Dendritic cell treated with granulocyte-macrophage colony-stimulating factor and Interleukin-4, amounts not matched to agents 40 ng/mL and 50 ng/mL, for 4 days (primary cell): ENCODE results near the gene DEFB124.
"Not testable (repeated sequence)": the region's sequence is repeated elsewhere in the genome, so short reads cannot be mapped to it uniquely, and the experiment has no call there.

ENCODE experiments used
- H3K27ac Mint-ChIP-seq: one replicate; pipeline ENCODE4 v1.8.0; 2022; ENCODE audit warnings: mild to moderate bottlenecking, mixed read lengths
- H3K27me3 Mint-ChIP-seq: one replicate; pipeline ENCODE4 v1.8.0; 2022; ENCODE audit warnings: mild to moderate bottlenecking, mixed read lengths
- H3K36me3 Mint-ChIP-seq: one replicate; pipeline ENCODE4 v1.8.0; 2022; ENCODE audit warnings: low read depth, mixed read lengths
- H3K4me1 Mint-ChIP-seq: one replicate; pipeline ENCODE4 v1.8.0; 2022; ENCODE audit warnings: low read depth, mixed read lengths
- H3K4me3 Mint-ChIP-seq: one replicate; pipeline ENCODE4 v1.8.0; 2022; ENCODE audit warnings: mild to moderate bottlenecking, moderate library complexity, mixed read lengths
- H3K9me3 Mint-ChIP-seq: one replicate; pipeline ENCODE4 v1.8.0; 2022; ENCODE audit warnings: mixed read lengths
- intact Hi-C: fragments of 100-400 bp; cut with micrococcal nuclease; formaldehyde crosslinking; loops from one replicate; pipeline ENCODE4 v1.15.0; 2022

The DEFB124 gene

DNA sequence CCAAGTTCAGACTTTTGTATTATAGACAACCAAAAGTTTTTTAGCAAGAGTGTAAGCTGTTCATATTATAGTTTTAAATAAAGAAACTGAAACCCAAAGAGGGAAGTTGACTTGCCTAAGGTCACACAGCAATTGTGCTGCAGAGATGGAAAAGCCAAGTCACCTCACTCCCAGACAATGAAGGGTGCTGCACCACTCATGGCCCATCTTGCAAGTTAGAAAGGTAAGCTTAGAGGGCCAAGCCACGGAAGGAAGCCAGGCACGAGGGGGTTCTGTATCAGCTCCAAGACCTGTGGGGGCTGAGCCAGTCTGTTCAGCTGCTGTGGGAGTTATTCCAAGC, 860 bp downstream of the DEFB124 start:
- intact Hi-C loops, result no loop called here
- Mint-ChIP-seq H3K4me3 (no peak overlapping the region), H3K9me3 (no peaks in the 10 kb centered on the region), H3K4me1 (peaks cover 28% of the 10 kb centered on the region), H3K27me3 (peaks cover 41% of the 10 kb centered on the region), H3K36me3 (no peaks in the 10 kb centered on the region), H3K27ac (peak overlapping the region; percentile 45)

DNA sequence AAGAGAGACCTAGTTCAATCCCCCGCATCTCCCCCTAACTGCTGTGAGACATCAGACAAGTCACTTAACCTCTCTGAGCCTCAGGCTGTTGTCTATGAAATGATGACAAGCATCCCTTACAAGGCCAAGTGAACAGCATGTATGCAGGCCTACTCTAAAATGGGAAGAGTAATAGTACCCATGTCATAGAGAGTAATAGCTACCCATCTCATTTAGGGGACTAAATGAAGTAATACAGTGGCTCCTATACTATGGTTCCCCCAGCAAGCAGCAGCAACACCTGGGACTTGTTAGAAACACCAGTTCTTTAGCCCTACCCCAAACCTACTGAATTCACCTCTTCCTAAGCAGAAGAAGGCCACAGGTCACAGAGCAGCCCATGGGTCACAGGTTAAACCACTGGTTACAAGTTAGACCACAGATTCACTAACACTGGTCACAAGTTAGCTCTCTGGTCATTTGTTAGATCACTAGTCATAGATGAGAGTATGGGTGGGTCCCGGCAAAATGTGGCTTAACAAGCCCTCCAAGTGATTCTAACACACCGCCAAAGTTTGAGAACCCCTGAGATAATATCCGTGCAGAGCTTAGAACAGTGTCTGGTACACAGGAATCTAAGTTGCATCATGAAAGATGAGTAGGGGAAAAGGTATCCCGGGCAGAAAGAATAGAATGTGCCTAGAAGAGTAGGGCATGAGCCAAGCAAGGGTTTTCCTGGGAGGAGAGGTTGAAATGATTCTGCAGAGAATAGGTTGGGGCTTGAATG, 1.4 kb downstream of the DEFB124 start:
- peak overlapping the region; percentile 45 for H3K27ac Mint-ChIP-seq
- H3K27me3 Mint-ChIP-seq, result peaks cover 38% of the 10 kb centered on the region
- intact Hi-C loops, result no loop called here
- no peaks in the 10 kb centered on the region for H3K36me3 Mint-ChIP-seq
- H3K9me3 Mint-ChIP-seq, result no peaks in the 10 kb centered on the region
- H3K4me1 Mint-ChIP-seq, result peaks cover 28% of the 10 kb centered on the region
- H3K4me3 Mint-ChIP-seq, result no peak overlapping the region

DNA sequence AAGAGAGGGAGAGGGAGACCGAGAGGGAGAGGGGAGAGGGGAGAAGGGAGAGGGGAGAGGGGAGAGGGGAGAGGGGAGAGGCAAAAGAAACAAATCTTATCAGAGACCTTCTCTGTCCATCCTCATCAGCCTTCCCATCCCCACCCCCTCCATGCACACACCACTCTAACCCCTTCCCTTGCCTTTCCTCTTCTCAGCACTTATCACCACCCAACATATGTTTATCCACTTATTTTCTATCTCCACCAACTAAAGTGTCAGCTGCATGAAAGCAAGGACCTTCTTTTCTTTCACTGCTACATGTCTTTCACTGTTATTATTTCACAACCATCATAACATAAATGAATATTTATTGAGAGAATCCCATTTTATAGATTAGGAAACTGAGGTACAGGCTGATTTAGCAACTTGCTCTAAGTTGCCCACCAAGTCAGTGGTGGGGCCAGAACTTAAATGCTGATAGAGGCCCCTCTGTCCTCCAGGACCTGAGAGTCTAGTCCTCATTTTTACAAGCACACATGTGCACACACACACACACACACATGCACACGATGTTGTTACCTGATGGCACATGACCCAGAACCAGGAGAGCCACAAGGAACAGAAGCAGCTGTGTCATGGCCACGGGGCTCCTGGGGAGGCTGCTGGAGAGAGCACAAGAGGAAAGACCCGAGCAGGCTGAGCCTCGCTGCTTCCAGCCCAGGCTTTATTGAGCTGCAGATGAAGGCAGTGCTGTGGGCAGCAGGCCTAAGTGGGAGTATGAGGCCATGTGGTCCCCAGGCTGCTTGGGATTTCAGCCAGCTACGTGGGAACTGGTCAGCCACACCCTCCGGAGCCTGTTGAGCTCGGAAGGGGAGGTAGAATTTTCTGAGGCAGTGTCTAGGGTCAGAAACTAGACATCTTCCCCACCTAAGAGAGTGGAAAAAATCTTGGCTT, 2.3 kb downstream of the DEFB124 start:
- H3K9me3 Mint-ChIP-seq, result no peaks in the 10 kb centered on the region
- H3K27ac Mint-ChIP-seq, result no peak overlapping the region
- H3K27me3 Mint-ChIP-seq, result peaks cover 35% of the 10 kb centered on the region

DNA sequence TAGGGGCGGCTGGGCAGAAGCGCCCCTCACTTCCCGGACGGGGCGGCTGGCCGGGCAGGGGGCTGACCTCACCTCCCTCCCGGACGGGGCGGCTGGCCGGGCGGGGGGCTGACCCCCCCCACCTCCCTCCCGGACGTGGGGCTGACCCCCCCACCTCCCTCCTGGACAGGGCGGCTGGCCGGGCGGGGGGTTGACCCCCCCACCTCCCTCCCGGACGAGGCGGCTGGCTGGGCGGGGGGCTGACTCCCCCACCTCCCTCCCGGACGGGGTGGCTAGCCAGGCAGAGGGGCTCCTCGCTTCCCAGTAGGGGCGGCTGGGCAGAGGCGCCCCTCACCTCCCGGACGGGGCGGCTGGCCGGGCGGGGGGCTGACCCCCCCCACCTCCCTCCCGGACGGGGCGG, 4.0 kb downstream of the DEFB124 start:
- H3K27ac Mint-ChIP-seq, H3K9me3 Mint-ChIP-seq, intact Hi-C loops, H3K36me3 Mint-ChIP-seq, H3K4me3 Mint-ChIP-seq: not testable (repeated sequence)
- H3K27me3 Mint-ChIP-seq, result peaks cover 19% of the 10 kb centered on the region
- peaks cover 26% of the 10 kb centered on the region for H3K4me1 Mint-ChIP-seq

More for the DNA sequence above, 2.3 kb downstream of the DEFB124 start:
- no peaks in the 10 kb centered on the region for H3K36me3 Mint-ChIP-seq
- H3K4me1 Mint-ChIP-seq, result peaks cover 28% of the 10 kb centered on the region
- H3K4me3 Mint-ChIP-seq, result no peak overlapping the region
- intact Hi-C loops, result no loop called here

DNA sequence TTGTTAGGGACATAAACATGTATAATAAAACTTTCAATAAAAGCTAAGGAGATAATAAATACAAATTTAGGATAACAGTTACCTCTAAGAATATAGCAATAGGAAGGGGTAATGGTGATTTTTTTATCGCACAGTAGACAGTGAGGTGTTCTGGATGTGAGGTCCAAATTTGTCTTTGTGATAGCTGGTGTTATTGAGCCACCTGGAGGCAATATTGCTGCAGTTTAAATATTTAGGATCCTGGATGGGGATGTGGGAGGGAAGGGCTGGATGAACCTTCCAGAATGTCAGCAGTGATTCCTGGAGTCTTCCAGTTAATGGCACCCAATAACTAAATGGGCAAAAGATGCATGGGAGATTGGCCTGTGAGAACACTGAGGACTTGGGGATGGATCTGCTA, 20.6 kb downstream of the DEFB124 start:
- no peaks in the 10 kb centered on the region for H3K9me3 Mint-ChIP-seq
- intact Hi-C loops, result no loop called here
- H3K27ac Mint-ChIP-seq, result no peak overlapping the region
- H3K4me1 Mint-ChIP-seq, result no peaks in the 10 kb centered on the region
- peaks cover 13% of the 10 kb centered on the region for H3K27me3 Mint-ChIP-seq
- H3K36me3 Mint-ChIP-seq, result no peaks in the 10 kb centered on the region
- no peak overlapping the region for H3K4me3 Mint-ChIP-seq

DNA sequence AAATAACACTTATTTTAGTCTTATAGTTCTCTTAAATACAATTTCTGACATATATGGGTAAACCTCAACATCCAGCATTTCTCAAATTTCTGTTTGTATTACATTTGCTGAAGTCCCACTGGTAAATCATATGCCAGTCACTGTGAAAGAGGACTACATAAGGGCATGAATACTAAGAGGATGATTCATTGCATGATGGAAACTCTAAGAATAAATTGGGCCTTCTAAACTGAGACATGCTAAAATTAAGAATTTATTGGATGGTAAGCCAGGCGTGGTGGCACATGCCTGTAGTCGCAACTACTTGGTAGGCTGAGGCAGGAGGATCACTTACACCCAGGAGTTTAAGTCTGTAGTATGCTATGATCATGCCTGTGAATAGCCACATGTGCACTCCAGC, 22.4 kb downstream of the DEFB124 start:
- no peaks in the 10 kb centered on the region for H3K9me3 Mint-ChIP-seq
- H3K27ac Mint-ChIP-seq, result no peak overlapping the region
- H3K27me3 Mint-ChIP-seq, result peaks cover 7% of the 10 kb centered on the region
- H3K36me3 Mint-ChIP-seq, result no peaks in the 10 kb centered on the region
- H3K4me3 Mint-ChIP-seq, result no peak overlapping the region
- no peaks in the 10 kb centered on the region for H3K4me1 Mint-ChIP-seq
- intact Hi-C loops, result no loop called here

DNA sequence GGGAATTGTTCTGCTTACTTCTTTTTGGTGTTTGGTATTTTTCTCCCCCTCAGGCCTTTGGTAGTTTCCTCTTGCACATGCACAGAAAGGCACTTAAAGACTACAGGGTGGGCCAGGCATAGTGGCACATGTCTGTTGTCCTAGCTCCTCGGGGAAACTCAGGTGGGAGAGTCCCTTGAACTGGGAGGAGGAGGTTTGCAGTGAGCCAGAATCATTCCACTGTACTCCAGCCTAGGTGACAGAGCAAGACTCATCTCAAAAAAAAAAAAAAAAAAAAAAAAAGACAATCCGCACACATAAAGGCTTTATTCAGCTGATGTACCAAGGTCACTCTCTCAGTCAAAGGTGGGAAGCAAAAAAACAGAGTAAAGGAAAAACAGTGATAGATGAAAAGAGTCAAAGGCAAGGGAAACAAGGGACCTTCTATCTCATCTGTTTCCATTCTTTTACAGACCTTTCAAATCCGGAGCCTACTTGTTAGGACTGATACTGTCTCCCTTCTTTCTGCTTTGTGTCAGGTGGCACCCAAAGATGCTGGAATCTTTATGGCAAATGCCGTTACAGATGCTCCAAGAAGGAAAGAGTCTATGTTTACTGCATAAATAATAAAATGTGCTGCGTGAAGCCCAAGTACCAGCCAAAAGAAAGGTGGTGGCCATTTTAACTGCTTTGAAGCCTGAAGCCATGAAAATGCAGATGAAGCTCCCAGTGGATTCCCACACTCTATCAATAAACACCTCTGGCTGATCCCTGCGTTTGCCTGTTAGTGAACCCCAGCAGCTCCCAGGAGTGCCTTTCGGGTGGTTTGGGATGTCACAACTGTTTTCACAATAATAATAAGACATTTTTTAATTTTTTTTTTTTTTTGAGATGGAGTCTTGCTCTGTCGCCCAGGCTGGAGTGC, 25.2 kb downstream of the DEFB124 start:
- Mint-ChIP-seq H3K4me1 (no peaks in the 10 kb centered on the region), H3K27me3 (peaks cover 7% of the 10 kb centered on the region), H3K4me3 (no peak overlapping the region), H3K36me3 (no peaks in the 10 kb centered on the region), H3K9me3 (no peaks in the 10 kb centered on the region), H3K27ac (no peak overlapping the region)
- intact Hi-C loops, result no loop called here

DNA sequence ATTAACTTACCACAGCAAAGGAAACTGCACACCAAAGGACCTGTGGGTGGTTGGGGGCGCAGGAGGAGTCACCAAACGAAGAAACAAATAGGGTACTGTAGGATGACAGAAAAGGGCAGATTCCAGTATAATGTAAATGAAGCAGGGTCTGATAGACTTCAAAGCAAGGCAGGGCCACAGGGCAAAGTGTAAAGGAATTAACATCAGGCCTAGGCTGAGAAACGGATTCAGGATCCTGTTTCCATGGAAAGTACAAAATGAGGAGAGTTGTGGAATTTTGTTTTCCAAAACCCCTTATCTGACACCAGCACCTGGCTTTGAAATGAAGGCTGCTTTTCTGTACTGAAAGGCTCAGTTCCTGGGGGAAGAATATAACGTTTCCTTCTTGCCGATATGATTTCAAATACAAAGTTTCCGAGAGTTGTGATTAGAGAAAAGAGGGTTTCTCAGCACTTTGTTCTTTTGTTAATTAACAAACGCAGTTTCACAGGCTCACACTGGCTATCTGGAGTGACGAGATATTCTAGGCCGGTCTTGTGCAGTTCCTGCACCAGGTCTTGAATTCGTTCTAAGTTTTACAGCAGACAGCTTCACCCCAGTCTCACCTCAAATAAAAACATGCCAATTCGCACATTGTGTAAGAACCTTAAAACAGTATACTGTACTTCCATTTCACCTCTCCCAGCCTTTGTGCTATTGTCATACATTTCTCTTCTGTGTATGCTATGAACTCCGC, 28.7 kb downstream of the DEFB124 start:
- Mint-ChIP-seq H3K4me1 (no peaks in the 10 kb centered on the region), H3K36me3 (no peaks in the 10 kb centered on the region), H3K27ac (no peak overlapping the region), H3K27me3 (peaks cover 2% of the 10 kb centered on the region), H3K4me3 (no peak overlapping the region), H3K9me3 (no peaks in the 10 kb centered on the region)
- intact Hi-C loops, result no loop called here

DNA sequence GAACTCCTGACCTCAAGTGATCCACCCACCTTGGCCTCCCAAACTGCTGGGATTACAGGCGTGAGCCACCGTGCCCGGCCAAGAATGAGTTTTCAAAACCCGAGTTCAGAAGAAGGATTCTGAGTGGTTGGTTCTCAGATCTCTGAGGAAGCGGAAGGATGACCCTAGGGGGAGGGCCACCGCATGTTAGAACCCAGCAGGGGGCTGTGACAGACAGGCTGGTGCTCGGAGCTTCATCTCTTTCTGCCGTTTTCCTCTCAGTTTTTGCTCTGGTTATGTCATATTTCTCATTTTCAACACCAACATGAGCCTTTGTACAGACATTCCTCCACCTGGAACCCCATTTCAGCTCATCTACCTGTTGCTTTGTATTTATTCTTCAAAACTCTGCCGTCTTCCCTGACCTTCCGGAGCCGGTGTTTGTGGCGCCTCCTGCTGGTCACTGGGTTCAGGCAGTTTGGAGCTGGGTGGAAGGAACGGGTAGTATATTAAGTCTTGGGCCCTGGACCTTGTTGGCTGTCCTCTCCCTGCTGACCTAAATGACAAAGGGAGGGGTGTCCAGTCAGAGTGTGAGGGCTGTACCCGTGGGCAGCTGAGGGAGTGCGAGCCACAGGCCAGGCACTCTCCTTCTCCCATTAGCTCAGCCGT, 34.8 kb downstream of the DEFB124 start, which contains the start of gene DEFB123:
Gene DEFB123 (plus strand): TSS at position 621 of the 648 bp plus-strand sequence. CDS start 67 bp downstream, outside the sequence.
- no peaks in the 10 kb centered on the region for H3K9me3 Mint-ChIP-seq
- H3K27me3 Mint-ChIP-seq, result peaks cover 8% of the 10 kb centered on the region
- no peak within 1 kb of the TSS for H3K27ac Mint-ChIP-seq
- no peaks in the 10 kb centered on the region for H3K36me3 Mint-ChIP-seq
- intact Hi-C loops, result no loop called here
- no peak within 1 kb of the TSS for H3K4me3 Mint-ChIP-seq
- no peaks in the 10 kb centered on the region for H3K4me1 Mint-ChIP-seq

DNA sequence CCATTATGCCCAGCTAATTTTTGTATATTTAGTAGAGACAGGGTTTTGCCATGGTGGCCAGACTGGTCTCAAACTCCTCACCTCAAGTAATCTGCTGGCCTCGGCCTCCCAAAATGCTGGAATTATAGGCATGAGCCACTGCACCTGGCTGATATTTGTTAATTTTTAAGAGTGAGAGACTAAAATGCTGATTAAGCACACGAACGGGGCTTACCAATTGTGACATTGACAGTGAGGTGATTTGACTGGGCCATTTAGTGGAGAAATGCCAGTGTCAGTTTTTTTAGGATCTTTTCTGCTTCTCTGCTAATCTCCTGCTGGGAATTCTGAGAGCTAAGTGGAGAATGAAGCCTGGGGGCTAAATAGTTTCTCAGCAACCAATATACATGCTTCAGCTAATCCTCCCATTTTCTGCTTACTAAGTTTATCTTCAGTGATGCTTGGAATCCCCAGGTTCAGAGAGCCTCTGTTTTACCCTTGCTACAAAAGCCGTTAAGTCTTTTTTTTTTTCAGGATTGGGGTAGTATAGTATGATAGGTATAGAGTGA, 44.3 kb downstream of the DEFB124 start:
- Mint-ChIP-seq H3K36me3 (no peaks in the 10 kb centered on the region), H3K9me3 (no peaks in the 10 kb centered on the region), H3K4me3 (no peak overlapping the region), H3K27me3 (peaks cover 5% of the 10 kb centered on the region), H3K27ac (no peak overlapping the region), H3K4me1 (no peaks in the 10 kb centered on the region)
- intact Hi-C loops, result no loop called here

DNA sequence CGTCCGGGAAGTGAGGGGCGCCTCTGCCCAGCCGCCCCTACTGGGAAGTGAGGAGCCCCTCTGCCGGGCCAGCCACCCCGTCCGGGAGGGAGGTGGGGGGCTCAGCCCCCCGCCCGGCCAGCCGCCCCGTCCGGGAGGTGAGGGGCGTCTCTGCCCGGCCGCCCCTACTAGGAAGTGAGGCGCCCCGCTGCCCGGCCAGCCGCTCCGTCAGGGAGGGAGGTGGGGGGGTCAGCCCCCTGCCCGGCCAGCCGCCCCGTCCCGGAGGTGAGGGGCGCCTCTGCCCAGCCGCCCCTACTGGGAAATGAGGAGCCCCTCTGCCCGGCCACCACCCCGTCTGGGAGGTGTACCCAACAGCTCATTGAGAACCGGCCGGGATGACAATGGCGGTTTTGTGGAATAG, 47.4 kb downstream of the DEFB124 start:
- H3K36me3 Mint-ChIP-seq, H3K27me3 Mint-ChIP-seq, H3K27ac Mint-ChIP-seq, H3K4me3 Mint-ChIP-seq, H3K4me1 Mint-ChIP-seq, intact Hi-C loops, H3K9me3 Mint-ChIP-seq: not testable (repeated sequence)

DNA sequence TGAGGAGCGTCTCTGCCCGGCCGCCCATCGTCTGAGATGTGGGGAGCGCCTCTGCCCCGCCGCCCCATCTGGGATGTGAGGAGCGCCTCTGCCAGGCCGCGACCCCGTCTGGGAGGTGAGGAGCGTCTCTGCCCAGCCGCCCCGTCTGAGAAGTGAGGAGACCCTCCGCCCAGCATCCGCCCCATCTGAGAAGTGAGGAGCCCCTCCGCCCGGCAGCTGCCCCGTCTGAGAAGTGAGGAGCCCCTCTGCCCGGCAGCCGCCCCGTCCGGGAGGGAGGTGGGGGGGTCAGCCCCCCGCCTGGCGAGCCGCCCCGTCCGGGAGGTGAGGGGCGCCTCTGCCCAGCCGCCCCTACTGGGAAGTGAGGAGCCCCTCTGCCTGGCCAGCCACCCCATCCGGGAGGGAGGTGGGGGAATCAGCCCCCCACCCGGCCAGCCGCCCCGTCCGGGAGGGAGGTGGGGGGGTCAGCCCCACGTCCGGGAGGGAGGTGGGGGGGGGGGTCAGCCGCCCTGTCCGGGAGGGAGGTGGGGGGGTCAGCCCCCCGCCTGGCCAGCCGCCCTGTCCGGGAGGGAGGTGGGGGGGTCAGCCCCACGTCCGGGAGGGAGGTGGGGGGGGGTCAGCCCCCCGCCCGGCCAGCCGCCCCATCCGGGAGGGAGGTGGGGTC, 47.9 kb downstream of the DEFB124 start:
- H3K36me3 Mint-ChIP-seq, H3K4me3 Mint-ChIP-seq, H3K27ac Mint-ChIP-seq, intact Hi-C loops, H3K9me3 Mint-ChIP-seq, H3K27me3 Mint-ChIP-seq, H3K4me1 Mint-ChIP-seq: not testable (repeated sequence)
